Hepatocyte (in vitro differentiated cells): ENCODE measurements around the gene KRTAP5-1. TPM values are rescaled to one million over a fixed set of nuclear protein-coding genes. Genes with fewer than 3 reads are reported as not detected.

Experiments
- DNase-seq: peaks from one replicate; pipeline ENCODE4 v3.0.0-alpha.2; 2016; ENCODE audit warnings: low spot score
- H2AFZ ChIP-seq: fragments of 200-600 bp; sonication (generic); 2 replicates; pipeline ENCODE4 v1.6.0; 2016; ENCODE audit warnings: antibody characterized with exemption, mild to moderate bottlenecking
- H3K27ac ChIP-seq: fragments of 200-600 bp; sonication (generic); 2 replicates; pipeline ENCODE4 v1.5.1; 2016; ENCODE audit warnings: mild to moderate bottlenecking
- H3K27me3 ChIP-seq: fragments of 200-600 bp; sonication (generic); 2 replicates; pipeline ENCODE4 v1.6.1; 2016
- H3K36me3 ChIP-seq: fragments of 200-600 bp; sonication (generic); replicated peaks from 2 replicates; pipeline ENCODE4 v1.5.1; 2016; ENCODE audit warnings: low read depth; ENCODE audit not compliant: insufficient read depth
- H3K4me1 ChIP-seq: fragments of 200-600 bp; sonication (generic); 2 replicates; pipeline ENCODE4 v1.5.1; 2016; ENCODE audit warnings: mild to moderate bottlenecking, moderate library complexity; ENCODE audit not compliant: insufficient read depth
- H3K4me2 ChIP-seq: fragments of 200-600 bp; sonication (generic); 2 replicates; pipeline ENCODE4 v1.6.0; 2016
- H3K4me3 ChIP-seq: fragments of 200-600 bp; sonication (generic); 2 replicates; pipeline ENCODE4 v1.5.1; 2016; ENCODE audit warnings: mild to moderate bottlenecking
- H3K79me2 ChIP-seq: fragments of 200-600 bp; sonication (generic); 2 replicates; pipeline ENCODE4 v1.6.0; 2017; ENCODE audit warnings: mild to moderate bottlenecking
- H3K9me2 ChIP-seq: fragments of 200-600 bp; sonication (generic); replicated peaks from 2 replicates; pipeline ENCODE4 v1.6.0; 2017; ENCODE audit warnings: mild to moderate bottlenecking; ENCODE audit not compliant: insufficient read depth
- H3K9me3 ChIP-seq: fragments of 200-600 bp; sonication (generic); 2 replicates; pipeline ENCODE4 v1.5.1; 2016; ENCODE audit warnings: low read depth, mild to moderate bottlenecking
- H4K20me1 ChIP-seq: fragments of 200-600 bp; sonication (generic); 2 replicates; pipeline ENCODE4 v1.6.0; 2016; ENCODE audit warnings: mild to moderate bottlenecking; ENCODE audit not compliant: insufficient read depth, poor library complexity, severe bottlenecking
- EZH2 ChIP-seq: fragments of 200-600 bp; sonication (generic); IDR thresholded peaks from 2 replicates; pipeline ENCODE4 v1.6.1; 2016; ENCODE audit warnings: antibody characterized with exemption, mild to moderate bottlenecking, borderline replicate concordance
- EZH2phosphoT487 ChIP-seq: fragments of 200-600 bp; sonication (generic); IDR thresholded peaks from one replicate; pipeline ENCODE4 v1.6.1; 2018; ENCODE audit warnings: antibody characterized with exemption, mild to moderate bottlenecking, low read depth, moderate library complexity; ENCODE audit not compliant: unreplicated experiment, severe bottlenecking
- WGBS: methylation state at CpG from one replicate; pipeline ENCODE4 v1.1.6; 2016; ENCODE audit warnings: low lambda C conversion rate; ENCODE audit errors: missing lambda C conversion rate; 5-methylcytosine and 5-hydroxymethylcytosine counted together
- polyA plus RNA-seq: library from polyadenylated mRNA; unstranded; fragments of >200 nt; fragmentation: Nextera tagmentation; extraction: Ambion mirVana; gene quantifications from 2 replicates; pipeline ENCODE4 v1.2.1, GENCODE V29; 2016
- total RNA-seq: library from RNA; depleted of rRNA; stranded (reverse); fragments of >200 nt; gene quantifications from 2 replicates; pipeline ENCODE4 v1.2.3, GENCODE V29; 2014
- TF ChIP-seq, protein P1 (sequence below): fragments of 200-600 bp; sonication (generic); IDR thresholded peaks from 2 replicates; pipeline ENCODE4 v1.5.1; 2016; ENCODE audit warnings: antibody characterized with exemption, mild to moderate bottlenecking; ENCODE audit not compliant: poor library complexity

KRTAP5-1 gene
- total and polyA plus RNA-seq, 2 experiments from 2014 or later, result not detected

DNA sequence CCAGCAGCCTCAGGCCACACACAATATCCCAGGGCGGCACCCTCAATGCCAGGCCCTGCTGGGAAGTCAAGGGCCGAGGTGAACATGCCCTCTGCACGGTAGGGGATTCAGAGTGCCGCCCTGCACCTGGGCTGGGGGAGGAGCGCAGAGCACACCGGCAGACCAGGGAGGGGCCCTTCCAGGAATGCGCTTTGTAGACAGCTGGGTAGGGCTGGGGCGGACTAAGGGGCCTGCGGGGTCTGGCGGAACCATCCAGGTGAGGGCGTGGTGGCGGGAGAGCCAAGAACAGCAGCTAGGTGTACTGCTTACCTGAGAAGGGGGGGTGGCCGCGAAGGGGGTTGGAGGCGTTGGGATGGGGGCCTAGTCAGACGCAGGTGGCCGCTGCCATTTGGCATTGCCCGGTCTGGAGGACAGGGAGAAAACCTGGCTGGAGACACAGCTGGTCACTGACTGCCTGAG lies 39.0 kb downstream of the KRTAP5-1 start:
- H3K36me3 ChIP-seq, result no peaks in the 10 kb centered on the region
- peaks cover 20% of the 10 kb centered on the region for H3K4me1 ChIP-seq
- no peak overlapping the region for H2AFZ ChIP-seq
- H3K79me2 ChIP-seq, result no peaks in the 10 kb centered on the region
- no peaks in the 10 kb centered on the region for H3K9me3 ChIP-seq
- peaks cover 27% of the 10 kb centered on the region for H3K27me3 ChIP-seq
- H4K20me1 ChIP-seq, result no peaks in the 10 kb centered on the region
- TF ChIP-seq, protein P1, sequence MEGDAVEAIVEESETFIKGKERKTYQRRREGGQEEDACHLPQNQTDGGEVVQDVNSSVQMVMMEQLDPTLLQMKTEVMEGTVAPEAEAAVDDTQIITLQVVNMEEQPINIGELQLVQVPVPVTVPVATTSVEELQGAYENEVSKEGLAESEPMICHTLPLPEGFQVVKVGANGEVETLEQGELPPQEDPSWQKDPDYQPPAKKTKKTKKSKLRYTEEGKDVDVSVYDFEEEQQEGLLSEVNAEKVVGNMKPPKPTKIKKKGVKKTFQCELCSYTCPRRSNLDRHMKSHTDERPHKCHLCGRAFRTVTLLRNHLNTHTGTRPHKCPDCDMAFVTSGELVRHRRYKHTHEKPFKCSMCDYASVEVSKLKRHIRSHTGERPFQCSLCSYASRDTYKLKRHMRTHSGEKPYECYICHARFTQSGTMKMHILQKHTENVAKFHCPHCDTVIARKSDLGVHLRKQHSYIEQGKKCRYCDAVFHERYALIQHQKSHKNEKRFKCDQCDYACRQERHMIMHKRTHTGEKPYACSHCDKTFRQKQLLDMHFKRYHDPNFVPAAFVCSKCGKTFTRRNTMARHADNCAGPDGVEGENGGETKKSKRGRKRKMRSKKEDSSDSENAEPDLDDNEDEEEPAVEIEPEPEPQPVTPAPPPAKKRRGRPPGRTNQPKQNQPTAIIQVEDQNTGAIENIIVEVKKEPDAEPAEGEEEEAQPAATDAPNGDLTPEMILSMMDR, result no peak
- TF ChIP-seq EZH2phosphoT487, result no peak
- H3K27ac ChIP-seq, result peak overlapping the region; percentile 80
- H3K4me3 ChIP-seq, result no peak overlapping the region
- peak; percentile 79 for DNase-seq
- H3K4me2 ChIP-seq, result peak overlapping the region; percentile 99
- no peaks in the 10 kb centered on the region for H3K9me2 ChIP-seq
- WGBS, result 25% methylated on average over 15 of the region's 18 CpGs

DNA sequence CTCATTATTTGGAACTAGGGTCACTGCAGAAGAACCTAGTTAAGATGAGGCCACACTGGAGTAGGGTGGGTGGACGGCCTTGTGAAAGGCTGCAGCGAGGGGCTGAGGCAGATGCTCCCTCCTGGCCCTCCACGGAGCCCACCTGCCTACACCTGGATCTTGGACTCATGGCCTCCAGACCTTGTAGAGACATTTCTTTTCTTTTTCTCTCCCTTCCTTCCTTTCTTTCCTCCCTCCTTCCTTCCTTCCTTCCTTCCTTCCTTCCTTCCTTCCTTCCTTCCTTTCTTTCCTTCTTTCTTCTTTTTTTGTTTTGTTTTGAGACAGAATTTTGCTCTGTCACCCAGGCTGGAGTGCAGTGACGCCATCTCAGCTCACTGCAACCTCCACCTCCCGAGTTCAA lies 39.7 kb downstream of the KRTAP5-1 start:
- WGBS, result 89% methylated on average over 5 of the region's 5 CpGs
- Histone ChIP-seq H3K27ac (peak overlapping the region; percentile 43), H3K27me3 (peaks cover 27% of the 10 kb centered on the region), H3K4me3 (no peak overlapping the region), H3K36me3 (no peaks in the 10 kb centered on the region), H3K9me3 (no peaks in the 10 kb centered on the region), H3K4me2 (no peak overlapping the region), H3K9me2 (no peaks in the 10 kb centered on the region), H2AFZ (no peak overlapping the region), H4K20me1 (no peaks in the 10 kb centered on the region), H3K79me2 (no peaks in the 10 kb centered on the region), H3K4me1 (peaks cover 20% of the 10 kb centered on the region)
- TF ChIP-seq EZH2phosphoT487 (no peak), EZH2 (no peak)
- TF ChIP-seq, protein P1, result no peak
- DNase-seq, result no peak

DNA sequence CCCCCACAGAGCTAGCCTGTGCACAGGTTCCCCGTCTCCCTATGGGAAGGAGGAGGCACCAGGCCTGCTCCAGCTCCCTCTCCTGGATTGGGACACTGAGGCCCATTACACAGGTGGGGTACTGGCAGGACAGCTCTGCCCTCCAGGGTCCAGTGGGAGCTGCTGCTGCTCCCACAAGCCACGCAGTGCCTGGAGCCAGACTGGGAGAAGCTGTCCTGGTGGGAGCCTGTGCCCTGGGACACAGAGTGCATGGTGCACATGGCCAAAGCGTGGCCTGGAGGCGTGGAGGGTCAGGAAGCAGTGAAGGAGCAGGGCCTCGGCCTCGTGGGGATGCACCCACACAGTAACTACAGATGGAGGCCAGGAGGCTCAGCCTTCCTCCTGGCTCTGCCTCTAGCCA lies 40.5 kb downstream of the KRTAP5-1 start:
- Histone ChIP-seq H3K9me2 (no peaks in the 10 kb centered on the region), H3K79me2 (no peaks in the 10 kb centered on the region), H3K4me2 (no peak overlapping the region), H3K27me3 (peaks cover 32% of the 10 kb centered on the region), H3K27ac (no peak overlapping the region), H2AFZ (no peak overlapping the region), H3K9me3 (no peaks in the 10 kb centered on the region), H3K4me1 (peaks cover 20% of the 10 kb centered on the region), H4K20me1 (no peaks in the 10 kb centered on the region), H3K4me3 (no peak overlapping the region), H3K36me3 (no peaks in the 10 kb centered on the region)
- TF ChIP-seq EZH2phosphoT487, result no peak
- TF ChIP-seq, protein P1, result no peak
- no peak for TF ChIP-seq EZH2
- DNase-seq, result no peak
- WGBS, result 85% methylated on average over 6 of the region's 6 CpGs
